Right ventricle myocardium superior (tissue), 1 donor: ENCODE data around the gene CTH. TPM values are rescaled to one million over a fixed set of nuclear protein-coding genes. Genes with fewer than 3 reads are reported as not detected.
"Not testable (repeated sequence)": the region's sequence is repeated elsewhere in the genome, so short reads cannot be mapped to it uniquely, and the experiment has no call there.

Source experiments
- ATAC-seq: fragments of 200-7000 bp; cut with Tn5 transposase; one replicate; pipeline ENCODE4 v1.9.1; 2020; ENCODE audit warnings: mild to moderate bottlenecking; ENCODE audit not compliant: poor library complexity
- DNase-seq: peaks from one replicate; pipeline ENCODE4 v3.0.0-alpha.2; 2020
- intact Hi-C: fragments of 100-400 bp; cut with DNase I; formaldehyde crosslinking; loops from one replicate; pipeline ENCODE4 v1.11.2; 2022
- total RNA-seq: library from RNA; stranded (reverse); fragmentation: NEBNext Ultra II Directional; extraction: Animal tissue kit (Norgen Biotek cat#: 25700); gene quantifications from one replicate; pipeline ENCODE4 v1.2.1, GENCODE V29; 2021
- donor health status: DM: no; HTN: yes; CAD: no; lungs with severe emphysema.

Gene CTH
- total RNA-seq, 1 donor from 2014 or later = 0.59 TPM

DNA sequence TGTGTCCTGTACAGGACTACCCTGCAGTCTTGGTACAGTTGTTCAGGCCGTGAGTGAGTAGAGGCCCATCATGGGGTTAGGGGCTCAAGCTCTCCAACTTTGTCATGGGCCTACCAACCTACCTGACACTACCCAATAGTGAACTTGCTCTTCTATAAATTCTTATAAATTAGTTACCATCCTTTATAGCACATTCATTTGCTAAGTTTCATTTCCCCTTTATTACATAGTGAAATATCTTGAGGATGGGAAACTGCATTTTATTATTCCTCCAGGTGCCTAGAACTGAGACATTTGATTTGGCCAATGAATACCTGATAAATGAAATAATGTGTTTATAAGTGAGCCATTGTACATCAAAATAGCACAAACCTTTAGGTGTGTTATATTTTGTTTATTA is 9.1 kb upstream of the CTH start:
- no peak for ATAC-seq
- intact Hi-C loops = no loop called here
- no peak for DNase-seq

DNA sequence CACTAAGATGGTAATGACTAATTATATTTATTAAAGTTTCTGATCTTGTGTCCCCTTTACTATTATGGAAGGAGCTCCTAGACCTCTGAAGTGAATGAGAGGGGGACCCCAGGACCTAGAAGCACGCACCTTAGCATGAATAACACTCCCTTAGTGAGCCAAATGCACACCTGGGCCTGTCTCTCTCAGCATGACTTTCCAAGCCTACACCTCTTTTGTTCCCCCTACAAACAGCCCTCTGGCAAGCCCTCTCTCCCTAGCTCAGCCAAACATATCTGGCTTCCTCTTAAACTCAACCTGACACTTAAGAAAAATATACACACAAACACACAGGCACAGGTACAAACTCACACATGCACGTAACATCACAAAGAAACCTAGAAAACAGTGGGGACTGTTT is 7.3 kb upstream of the CTH start:
- no peak for ATAC-seq
- intact Hi-C loops = no loop called here

DNA sequence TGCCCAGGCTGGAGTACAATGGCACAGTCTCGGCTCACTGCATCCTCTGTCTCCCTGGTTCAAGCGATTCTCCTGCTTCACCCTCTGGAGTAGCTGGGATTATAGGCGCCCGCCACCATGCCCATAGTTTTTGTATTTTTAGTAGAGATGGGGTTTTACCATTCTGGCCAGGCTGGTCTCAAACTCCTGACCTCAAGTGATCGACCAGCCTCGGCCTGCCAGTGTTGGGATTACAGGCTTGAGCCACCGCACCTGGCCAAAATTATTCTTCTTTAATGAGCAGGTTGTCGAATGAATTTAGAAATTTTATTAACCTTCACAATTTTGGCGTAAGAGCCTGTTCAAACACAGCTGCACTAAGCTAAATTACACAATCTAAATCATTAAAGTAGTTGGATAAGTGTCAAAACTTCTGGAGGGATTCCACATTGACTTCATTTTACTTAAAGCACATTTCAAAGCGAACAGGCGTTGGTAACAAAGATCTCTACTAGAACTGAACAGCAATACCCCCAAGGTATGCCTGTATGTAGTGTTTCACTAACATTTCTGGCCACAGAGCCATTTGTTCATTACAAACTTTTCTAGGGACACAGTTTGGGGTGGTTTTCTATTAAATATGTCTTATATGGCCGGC is 5.2 kb upstream of the CTH start:
- intact Hi-C loops = no loop called here

More for the DNA sequence above, 7.3 kb upstream of the CTH start:
- DNase-seq = no peak

DNA sequence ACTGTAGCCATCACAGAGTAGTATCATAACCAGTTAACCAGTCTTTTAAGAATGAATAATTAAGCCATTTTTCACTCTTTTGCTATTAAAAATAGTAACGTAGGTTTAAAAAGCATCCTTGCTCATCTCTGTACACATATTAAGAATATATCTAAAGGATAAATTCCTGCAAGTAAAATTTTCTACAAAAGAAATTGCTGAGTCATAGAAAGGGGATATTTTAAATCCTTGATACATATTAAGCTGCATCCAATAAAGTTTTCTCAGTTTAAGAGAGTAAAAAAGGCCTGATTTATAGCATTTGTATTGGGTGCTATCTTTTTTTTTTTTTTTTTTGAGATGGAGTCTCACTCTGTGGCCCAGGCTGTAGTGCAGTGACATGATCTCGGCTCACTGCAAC is 1.9 kb upstream of the CTH start:
- no peak for ATAC-seq
- intact Hi-C loops = no loop called here
- no peak for DNase-seq

More for the DNA sequence above, 5.2 kb upstream of the CTH start:
- DNase-seq (no peak), ATAC-seq (no peak)

DNA sequence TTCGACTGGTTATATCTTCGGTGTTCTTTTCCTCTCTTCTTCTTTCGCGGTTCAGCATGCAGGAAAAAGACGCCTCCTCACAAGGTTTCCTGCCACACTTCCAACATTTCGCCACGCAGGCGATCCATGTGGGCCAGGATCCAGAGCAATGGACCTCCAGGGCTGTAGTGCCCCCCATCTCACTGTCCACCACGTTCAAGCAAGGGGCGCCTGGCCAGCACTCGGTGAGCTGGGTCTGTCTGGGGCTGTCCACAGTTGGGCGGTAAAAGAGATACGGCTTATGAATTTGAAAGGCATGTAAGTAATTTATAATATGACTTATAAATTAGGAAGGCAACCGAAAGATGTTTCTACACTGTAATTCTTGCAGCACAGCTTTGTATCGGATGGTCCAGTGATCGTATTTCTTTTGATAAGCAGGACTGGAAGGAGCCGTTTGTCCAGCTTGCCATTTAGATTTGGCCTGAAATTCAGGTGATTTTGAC is 334 bp downstream of the CTH start:
- ATAC-seq = peak; percentile 51
- peak; percentile 58 for DNase-seq
- intact Hi-C loops = no loop called here

DNA sequence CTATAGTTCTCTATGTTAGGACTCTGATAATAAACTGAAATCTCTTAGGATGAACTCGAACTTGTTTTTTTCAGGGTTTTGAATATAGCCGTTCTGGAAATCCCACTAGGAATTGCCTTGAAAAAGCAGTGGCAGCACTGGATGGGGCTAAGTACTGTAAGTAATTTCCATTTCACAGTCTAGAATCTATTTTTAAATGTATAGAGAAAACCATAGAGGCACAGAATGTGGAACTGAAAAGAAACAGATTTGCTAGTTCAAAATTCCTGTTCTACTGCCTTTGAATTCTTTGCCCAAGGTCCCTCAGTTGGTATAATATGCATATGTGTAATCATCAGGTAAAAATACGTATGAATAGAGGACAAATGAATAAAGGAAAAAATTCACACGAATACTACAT is 4.8 kb downstream of the CTH start:
- intact Hi-C loops = no loop called here
- ATAC-seq (no peak), DNase-seq (no peak)

DNA sequence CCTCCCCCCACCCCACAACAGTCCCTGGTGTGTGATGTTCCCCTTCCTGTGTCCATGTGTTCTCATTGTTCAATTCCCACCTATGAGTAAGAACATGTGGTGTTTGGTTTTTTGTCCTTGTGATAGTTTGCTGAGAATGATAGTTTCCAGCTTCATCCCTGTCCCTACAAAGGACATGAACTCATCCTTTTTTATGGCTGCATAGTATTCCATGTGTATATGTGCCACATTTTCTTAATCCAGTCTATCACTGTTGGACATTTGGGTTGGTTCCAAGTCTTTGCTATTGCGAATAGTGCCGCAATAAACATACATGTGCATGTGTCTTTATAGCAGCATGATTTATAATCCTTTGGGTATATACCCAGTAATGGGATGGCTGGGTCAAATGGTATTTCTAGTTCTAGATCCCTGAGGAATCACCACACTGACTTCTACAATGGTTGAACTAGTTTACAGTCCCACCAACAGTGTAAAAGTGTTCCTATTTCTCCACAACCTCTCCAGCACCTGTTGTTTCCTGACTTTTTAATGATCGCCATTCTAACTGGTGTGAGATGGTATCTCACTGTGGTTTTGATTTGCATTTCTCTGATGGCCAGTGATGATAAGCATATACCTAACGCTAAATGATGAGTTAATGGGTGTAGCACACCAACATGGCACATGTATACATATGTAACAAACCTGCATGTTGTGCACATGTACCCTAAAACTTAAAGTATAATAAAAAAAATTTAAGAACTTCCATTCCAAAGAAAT is 8.1 kb downstream of the CTH start:
- intact Hi-C loops, DNase-seq, ATAC-seq: not testable (repeated sequence)

DNA sequence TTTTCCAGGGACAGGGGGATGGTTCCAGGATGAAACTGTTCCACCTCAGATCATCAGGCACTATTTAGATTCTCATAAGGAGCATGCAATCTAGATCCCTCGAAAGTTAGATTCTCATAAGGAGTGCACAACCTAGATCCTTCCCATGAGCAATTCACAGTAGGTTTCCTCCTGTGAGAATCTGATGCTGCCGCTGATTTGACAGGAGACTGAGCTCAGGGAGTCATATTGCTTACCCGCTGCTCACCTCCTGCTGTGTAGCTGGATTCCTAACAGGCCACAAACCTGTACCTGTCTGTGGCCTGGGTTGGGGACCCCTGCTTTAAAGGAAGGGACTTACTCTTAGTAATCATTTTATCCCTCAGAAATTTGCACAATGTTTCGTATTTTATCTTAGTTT is 9.3 kb downstream of the CTH start:
- ATAC-seq (no peak), DNase-seq (no peak)
- intact Hi-C loops = no loop called here

DNA sequence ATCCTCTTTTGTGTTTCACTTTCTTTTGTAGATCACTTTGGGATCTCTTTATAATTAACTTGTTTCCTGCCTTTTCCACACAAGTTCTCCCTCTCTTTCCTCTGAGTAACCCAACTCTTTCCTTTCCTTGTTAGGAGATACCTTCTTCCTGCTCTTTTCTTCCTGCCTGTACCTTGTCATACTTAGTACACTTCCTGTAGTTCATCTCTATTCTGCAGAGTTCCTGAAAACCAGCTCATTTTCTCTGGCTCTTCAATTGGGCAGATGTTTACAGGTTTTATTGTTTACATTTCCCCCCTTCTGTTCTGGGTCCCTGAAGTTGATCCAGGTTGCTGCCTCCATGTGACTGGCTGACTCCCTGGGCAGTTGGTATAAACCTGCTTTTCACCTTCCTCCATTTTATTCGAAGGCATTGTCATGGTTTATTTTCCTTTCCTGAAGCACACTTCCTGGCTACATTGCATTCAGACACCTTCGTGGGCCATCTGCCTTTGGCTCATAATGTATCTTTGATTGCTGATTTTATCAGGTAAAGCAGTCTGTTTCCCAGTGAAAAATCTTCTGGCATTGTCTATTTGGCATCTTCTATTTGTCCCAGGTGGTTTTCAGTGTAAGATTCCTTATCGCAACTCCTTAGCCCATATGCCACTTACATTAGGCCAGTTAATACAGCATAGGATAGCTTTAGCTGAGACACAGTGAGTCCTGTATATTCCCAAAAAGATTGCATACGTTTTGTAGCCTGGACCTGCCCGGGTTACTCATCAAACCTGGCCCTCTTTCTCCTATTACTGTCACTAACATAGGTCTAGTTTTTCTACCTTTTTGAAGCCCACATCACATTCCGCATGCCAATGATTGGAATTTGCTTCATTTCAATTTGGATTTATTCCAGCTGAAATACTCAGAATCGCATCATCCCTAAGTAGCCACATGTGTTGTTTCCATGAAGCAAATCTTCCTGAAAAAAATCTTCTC is 15.4 kb downstream of the CTH start:
- DNase-seq = no peak
- intact Hi-C loops = no loop called here
- no peak for ATAC-seq

DNA sequence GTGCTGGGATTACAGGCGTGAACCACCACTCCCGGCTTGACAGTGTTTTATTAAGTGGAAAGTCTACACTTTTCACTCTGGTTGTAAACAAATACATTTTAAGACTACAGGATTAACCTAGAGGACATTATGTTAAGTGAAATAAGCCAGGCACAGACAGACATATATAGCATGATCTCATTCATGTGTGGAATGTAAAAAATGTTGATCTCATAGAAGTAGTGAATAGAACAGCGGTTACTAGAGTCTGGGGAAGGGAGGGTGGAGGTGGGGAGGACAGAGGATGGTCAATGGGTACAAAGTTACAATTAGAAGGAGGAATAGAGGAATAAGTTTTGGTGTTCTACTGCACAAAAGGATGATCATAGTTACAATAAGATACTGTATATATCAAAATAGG is 16.9 kb downstream of the CTH start:
- intact Hi-C loops = no loop called here
- ATAC-seq (no peak), DNase-seq (no peak)

DNA sequence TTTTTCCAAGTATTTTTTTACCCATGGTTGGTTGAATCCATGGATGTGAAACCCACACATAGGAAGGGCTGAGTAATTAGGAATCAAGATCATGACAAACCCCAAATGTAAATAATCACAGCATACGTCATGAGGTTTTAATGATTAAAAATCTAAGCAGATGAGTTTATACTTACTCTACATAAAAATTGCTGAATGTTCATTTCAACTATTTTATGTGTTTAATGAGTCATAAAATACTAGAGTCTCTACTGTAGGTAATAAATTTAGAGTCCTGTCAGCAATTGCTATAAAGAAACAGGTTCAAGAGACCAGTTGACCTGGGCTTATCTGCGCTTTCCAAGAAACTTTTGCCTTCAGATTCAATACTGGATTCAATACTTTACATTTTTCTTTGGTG is 18.2 kb downstream of the CTH start:
- DNase-seq (no peak), ATAC-seq (no peak)
- intact Hi-C loops = no loop called here

DNA sequence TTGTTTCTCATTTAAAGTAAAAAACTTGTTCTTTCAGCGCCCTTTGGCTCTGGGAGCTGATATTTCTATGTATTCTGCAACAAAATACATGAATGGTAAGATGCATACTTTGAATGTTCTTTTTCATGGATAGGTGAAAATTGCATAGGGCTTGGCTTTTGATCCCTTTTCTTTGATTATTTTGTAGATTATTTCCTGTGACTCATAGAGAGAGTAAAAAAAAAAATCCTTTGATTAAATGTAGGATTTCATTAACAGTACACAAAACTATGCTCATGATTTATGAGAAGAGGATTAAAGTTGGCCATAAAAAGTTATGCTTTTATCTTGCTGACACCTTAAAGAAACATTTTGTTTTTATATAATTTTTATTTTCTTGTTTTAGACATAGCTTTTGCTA is 18.7 kb downstream of the CTH start:
- intact Hi-C loops = no loop called here
- no peak for ATAC-seq

DNA sequence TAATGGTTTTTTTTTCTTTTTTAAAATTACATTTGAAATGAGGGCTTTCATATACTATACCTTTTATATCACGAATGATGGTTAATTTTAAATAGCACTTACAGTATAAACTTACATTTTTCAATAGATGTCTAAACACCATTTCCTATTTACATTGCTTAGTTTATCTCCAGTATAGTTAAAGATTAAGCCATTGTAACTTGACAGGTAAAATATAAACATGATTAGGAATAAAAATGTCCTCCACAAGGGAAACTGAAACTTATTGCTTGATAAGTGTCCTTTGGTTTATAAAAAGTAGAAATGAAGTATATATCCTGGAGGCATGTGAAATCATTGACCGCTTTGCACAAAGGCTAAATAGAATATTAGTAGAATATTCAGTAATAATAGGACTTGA is 20.2 kb downstream of the CTH start:
- DNase-seq (no peak), ATAC-seq (no peak)
- intact Hi-C loops = no loop called here

More for the DNA sequence above, 18.7 kb downstream of the CTH start:
- no peak for DNase-seq

DNA sequence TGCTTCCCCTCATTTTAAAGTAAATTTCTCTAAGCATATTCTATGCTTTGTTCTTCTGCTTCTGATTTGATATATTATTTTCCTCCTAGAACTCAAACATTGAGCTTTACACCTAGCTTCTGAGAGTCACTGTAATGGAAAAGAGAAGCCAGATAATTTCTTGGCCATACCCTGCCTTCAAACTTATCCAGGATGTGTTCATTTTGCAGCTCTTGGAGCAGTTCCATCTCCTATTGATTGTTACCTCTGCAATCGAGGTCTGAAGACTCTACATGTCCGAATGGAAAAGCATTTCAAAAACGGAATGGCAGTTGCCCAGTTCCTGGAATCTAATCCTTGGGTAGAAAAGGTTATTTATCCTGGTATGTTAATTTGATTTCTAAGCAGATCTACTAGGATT is 20.8 kb downstream of the CTH start:
- no peak for DNase-seq
- ATAC-seq = no peak
- intact Hi-C loops = no loop called here

DNA sequence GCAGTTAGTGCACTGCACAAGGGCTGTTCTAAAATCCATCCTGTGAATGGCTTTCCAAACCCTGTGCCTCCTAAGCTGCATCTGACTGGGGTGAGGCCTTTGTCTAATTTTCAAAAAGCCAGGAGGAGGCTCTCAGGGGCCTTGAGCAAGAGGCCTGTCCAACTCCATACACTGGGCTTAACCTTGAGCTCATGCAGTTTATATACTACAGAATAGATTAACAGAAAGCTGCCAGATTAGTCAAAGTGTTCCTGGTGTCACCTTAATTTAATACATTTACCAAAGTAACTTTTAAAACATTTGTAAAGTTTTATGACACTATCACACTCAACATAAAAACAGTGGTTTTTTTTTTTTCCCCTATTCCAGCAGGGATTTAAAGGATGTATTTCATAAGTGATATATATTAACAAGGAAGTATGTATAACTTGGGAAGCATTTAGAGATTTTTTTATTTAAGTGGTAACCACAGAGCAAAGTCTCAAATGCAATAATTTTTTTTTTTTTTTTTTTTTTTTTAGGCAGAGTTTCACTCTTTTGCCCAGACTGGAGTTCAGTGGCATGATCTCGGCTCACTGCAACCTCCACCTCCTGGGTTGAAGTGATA is 23.3 kb downstream of the CTH start:
- no peak for DNase-seq
- no peak for ATAC-seq
- intact Hi-C loops = no loop called here

DNA sequence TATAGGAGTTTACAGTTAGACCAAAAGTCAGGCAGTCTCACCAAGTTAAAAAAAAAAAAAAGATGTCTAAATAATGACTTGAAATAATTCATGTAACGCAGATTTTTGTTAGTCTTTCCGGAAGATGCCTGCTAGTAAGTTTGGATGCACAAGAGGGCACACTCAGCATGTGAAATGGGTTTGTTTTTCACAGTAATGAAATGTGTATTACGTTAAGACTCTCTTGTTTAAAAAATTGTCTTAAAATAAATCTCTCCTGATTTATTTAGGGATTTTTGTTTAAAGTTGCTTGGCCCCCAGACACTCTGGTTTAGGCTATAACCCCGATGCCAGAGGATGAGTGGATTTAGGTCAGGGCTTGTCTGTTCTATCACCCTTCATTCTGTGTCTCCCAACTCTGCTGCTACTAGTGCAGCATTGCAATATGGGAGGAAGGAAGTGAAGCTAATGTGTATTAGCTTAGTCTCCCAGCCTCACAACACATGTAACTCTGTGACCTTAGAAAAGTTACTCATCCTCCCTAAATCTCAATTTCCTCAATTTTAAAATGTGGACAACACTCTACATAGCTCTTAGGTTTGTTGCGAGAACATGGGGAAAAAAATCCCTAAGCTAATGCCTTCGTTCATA is 25.7 kb downstream of the CTH start:
- intact Hi-C loops = no loop called here
- no peak for DNase-seq
- no peak for ATAC-seq

DNA sequence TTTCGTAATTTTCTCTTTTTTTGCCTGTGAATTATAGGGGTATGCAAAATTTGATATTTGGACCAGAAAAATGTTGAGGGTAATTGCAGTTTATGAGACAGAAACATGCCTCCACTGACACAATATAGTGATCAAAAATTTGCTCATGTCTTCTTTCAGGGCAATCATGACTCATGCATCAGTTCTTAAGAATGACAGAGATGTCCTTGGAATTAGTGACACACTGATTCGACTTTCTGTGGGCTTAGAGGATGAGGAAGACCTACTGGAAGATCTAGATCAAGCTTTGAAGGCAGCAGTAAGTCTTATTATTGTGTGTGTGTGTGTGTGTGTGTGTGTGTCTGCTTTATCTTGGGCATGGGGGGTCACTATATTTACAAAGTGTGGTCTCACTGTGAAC is 27.5 kb downstream of the CTH start:
- ATAC-seq (no peak), DNase-seq (no peak)
- intact Hi-C loops = no loop called here

DNA sequence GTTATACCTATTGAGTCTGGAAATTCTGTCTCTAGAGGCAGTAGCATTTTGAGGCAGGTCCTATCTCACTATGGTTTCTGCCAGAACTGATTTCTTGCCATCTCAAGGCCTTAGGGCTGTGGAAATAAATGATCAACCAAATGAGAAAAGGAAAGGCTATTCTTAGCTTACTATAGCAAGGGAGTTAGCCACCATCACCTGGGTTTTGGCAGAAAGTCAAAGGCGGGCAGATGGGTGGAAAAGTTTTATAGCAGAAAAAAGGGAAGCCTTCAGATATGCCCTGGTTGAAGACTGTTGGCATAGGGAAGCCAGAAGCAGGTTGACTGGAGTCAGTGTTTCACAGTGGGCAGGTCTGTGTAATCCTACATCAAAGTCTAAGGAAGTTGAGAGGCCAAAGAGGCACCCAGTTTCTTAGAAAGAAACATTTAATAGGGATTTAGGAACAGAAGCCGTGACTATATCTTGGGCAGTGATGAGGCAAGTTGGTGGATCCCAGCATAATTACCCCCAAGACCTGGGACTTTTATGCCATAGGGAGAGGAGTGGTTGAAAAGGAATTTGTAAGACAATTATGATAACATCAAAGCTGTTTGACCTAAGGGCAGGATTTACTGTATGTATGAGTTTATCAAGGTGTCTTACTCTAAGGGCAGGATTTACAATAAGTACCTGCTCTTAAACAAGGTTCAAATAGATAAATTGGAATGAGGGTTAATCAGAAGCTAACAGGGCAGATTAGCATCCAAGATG is 29.7 kb downstream of the CTH start:
- ATAC-seq = no peak

More for the DNA sequence above, 29.7 kb downstream of the CTH start:
- no peak for DNase-seq
- intact Hi-C loops = no loop called here
